HG02884 (cell line): ENCODE results near the gene WWTR1.

Source experiments
- ATAC-seq: cut with Tn5 transposase; IDR thresholded peaks from one replicate; pipeline ENCODE4 v1.9.1; 2021; ENCODE audit warnings: mild to moderate bottlenecking, moderate library complexity; ENCODE audit not compliant: unreplicated experiment

Gene WWTR1

DNA sequence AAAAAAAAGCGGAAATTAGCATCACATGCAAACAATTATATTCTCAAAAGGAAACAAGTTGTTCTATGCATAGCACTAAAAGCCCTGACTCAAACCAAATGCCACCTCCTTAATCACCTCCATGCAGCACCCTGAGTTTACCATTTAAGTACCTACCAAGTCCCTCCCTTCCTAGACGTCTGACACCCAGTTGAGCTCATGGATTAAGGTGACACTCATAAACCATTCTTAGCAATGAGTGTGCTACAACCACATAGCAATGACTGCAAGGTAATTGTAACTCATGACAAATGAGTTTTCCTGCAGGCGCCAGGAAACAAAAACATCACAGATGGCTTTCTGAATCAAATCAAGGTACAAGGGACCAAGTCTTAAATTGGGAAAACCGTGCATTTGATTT, 32.0 kb downstream of the WWTR1 start:
- no peak for ATAC-seq

DNA sequence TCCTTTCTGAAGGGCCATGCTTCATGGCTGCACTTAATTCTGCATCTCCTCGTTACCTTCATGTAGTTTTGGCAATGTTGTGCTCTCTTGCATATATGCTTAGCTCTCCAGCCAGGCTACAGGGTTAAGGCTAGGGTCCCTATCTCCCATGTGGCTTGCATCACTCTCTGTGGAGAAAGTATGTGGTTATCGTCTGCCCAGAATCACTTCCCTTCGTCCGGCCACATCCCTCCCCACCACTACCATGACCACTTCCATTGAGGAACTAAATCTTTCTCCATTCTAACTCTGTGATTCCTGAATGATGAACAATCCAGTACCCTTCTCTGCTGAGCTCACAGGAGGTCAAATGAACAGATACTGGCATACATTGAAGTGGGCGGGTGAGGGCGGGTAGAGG, 34.0 kb downstream of the WWTR1 start:
- ATAC-seq, result no peak

DNA sequence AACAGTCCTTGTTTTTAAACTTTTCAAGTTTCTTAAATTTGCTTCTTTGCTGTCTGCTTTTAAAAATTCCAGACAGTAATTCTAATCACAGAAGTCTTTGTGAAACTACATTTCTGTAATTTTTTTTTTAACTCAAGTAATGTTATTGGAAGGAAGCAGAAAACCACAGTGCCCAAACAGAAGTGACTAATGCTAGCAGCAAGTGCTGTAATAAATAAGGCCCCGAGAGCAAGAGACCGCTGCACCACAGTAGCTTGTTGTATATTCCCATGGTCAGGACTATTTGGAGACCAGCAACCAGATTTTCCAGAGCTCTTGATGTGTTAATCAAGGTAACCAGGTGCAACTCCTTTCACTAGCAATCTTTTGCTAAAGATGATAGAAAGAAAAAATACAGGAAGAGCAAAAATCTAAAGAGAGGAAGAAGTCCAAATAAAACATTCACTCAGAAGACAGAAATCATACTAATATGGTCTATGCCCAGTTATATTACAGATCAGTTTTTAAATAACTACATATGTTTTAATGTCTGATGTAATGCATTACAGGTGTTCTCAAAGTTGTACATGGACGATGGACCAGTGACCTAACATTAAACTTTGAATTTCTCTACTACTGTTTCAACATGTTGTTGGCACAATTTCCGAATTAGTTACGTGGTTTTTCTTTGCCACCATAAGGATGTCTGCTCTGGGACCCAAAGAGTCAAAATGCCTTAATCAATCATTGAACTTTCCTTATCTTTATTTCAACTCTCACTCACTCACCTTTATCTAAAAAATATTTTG, 36.4 kb downstream of the WWTR1 start:
- ATAC-seq, result peak; percentile 65

DNA sequence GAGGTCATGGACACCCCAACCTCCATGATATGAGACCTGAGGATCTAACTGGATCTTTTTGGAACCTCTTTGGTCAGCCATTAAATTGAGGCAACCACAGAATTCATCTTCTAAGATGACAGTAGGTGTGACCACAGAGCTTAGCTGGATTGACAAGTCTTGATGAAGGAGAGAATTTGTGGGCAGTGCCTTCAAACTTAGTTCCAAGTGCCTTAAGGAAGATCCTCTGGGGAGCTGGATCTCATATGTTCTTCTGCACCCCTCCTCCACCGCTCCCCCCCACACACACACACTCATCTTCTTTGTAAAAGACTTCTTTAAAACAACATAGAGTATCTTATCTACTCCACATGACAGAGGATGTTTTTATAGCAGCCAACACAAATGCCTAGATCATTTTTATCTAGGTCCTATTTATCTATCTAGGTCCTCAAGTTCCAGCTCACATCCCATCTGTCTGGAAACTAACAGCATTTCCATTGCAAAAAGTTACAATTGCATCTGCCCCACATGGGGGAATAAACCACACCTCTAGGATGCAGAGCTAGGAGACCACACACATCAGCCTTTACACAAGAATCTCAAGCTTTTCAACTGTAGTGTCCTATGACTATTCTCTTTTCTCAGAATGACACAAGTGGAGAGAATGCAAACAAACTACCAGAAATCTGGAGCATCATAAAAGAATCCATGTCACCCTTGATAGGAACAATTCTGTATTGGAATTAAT, 37.4 kb downstream of the WWTR1 start:
- peak; percentile 63 for ATAC-seq

DNA sequence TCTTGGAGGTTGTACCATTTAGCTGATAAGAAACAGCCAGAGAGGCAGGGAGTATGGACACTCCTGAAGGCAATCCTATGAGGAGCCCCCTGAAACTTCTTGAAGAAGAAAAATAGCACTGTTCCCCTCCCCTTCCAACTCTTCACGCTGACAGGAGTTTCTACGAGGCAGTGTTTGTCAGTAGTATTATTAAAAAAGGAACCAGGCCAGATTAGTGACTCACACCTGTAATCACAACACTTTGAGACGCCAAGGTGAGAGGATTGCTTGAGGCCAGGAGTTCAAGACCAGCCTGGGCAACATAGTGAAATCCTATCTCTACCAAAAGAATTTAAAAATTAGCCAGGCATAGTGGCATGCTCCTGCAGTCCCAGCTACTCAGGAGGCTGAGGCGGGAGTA, 38.7 kb downstream of the WWTR1 start:
- ATAC-seq, result no peak

DNA sequence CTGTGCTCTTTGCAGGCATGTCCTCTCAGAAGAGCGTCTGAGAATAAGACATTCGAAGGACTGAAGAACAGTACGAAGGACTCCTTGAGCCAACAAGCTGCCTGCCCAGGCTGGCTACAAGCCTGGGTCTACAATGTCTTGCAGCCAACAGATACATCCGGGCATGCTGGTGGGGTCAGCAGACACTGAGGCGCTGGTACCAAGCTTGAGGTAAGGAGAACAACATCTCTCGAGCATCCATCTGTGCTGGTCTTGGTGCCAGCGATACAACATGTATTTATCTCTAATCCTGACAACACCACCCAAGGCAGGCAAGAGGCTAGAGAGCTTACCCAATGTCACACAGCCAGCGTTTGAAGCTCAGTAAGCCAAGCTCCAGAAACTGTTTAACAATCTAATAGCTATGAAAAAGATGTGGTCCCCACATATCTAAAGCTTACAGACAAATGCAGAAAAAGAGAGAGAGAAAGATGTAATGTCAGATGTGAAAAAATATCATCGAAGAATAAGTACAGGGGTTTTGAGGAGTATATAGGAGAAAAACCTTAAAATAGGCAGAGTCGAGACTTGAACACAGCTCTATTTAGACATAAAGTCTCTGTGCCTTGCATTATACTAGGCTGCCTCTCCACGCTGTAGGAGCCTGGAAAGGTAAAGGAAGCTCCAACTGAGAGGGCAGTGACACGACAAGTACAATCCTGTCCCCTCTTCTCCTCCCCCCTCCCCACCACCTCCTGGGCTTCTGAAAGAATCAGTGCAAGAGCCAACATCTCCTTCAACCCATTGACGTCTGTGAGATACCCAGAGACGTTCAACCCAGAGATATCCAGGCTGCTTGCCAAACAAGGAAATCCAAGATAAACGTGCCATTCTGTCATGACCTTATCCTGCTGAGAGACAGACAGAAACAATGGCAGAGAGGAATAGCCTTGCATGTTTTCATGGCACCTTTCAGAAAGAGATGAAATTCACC, 39.4 kb downstream of the WWTR1 start:
- ATAC-seq, result no peak

DNA sequence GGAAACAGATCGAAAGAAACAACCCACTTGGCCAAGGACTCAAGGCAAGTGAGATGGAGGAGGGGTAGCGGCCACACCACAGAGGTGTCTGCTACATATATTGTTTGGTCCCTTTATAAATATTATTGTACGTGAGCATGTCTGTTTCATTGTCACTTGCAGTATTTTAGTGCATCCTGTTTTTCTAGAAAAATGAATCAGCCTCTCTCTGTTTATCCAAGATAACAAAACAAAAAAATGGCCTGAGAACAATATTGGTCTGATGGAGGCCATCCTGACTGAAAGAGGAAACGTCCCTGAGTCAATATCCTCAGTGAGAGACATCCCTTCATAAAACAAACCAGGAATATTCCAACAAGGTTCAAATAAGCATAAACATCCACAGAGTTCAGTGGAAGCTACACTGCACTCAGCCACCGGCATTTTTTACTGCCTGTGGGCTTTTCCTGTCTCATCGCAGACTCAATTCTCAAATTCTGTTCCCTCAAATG, 42.0 kb downstream of the WWTR1 start:
- no peak for ATAC-seq

DNA sequence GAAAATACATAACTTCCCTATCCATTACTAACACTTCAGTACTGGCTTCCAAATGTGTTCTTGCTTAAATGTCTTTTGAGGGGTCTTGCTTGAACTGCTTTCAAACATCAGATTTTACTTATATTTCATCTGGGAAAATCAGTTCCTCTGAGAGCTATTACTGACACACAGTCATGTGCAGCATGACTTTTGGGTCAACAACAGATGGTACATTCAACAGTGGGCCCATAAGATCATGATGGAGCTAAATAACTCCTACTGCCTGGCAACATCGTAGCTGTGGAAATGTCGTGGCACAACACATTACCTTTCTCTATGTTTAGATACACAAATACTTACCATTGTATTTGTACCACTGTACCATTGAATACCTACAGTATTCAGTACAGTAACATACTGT, 43.8 kb downstream of the WWTR1 start:
- no peak for ATAC-seq

DNA sequence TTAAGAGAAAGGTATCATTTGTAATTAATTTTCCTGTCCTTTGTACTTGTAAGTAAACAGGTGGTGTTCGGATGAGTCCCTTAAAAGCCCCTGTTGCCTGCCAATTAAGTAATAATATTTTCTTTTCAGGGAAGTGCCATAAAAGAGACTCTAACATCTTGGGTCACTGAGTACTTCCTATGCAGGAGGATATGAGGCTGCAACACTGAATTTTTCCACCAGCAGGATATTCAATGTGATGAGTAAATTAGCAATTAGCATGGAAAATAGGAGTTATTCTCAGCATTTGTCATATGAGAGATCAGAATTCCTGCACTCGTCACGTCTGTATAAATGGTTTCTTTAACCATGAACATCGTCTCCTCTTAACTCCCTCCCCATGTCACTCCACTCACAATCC, 45.4 kb downstream of the WWTR1 start:
- no peak for ATAC-seq

DNA sequence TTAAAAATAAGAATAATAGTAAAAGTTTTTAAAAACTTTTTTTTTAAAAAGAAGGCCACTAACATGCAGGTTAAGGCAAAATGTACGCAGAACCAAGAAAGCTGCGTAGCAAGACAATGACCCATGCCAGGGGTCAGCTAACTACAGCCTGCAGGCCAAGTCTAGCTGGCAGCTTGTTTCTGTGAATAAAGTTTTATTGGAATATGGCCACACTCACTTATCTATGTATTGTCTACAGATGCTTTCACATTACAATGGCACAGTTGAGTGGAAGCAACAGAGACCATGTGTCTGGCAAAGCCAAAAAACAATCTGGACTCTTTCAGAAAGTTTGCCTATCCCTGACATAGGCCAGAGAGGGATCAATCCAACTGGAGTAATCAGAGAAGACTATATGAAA, 46.7 kb downstream of the WWTR1 start:
- ATAC-seq, result no peak

DNA sequence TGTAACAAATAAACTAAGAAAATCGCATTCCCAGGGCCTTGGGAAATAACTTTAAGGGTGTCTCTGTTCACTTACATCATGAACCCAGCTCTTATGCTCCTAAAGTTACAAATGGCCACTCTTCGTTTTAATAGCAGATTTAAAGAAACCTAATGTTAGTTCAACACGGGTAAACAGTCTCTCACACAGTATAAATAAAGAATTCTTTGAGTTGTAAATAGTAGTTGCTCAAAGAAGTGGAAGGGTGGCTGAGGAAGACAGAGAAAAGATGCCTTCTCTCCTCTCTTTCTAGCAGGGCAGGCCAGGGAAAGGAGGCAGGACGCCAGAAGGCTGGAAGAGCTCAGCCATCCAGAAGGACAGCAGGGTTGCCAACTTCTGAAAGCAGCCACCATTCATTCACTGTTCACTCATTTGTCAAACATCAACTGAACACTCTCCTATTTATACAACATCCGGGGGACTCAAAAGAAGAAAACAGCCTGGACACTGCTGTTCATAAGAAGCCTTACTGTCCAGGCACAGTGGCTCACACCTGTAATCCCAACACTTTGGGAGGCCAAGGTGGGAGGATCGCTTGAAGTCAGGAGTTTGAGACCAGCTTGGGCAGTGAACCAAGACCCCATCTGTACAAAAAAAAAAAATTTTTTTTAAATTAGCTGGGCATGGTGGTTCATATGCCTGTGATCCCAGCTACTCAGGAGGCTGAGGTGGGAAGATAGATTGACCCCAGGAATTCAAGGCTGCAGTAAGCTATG, 47.3 kb downstream of the WWTR1 start:
- ATAC-seq, result no peak

DNA sequence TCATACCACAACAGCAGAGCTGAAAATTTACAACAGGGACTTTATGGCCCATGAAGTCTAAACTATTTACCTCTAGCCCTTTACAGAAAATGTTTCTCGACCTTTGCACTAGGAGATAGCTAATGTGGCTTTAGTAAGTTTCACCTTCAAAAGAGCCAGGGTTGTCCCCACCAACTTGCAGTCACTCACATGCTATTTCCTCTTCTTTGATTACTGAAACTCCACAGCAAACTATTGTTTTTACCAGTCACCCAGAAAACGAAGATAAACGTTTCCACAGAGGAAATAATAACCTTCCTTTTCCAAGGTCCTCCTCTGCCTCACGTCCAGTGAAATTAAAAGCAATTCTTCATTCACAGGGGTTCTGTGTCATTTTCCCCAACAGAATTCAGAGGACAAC, 48.2 kb downstream of the WWTR1 start:
- peak; percentile 71 for ATAC-seq

DNA sequence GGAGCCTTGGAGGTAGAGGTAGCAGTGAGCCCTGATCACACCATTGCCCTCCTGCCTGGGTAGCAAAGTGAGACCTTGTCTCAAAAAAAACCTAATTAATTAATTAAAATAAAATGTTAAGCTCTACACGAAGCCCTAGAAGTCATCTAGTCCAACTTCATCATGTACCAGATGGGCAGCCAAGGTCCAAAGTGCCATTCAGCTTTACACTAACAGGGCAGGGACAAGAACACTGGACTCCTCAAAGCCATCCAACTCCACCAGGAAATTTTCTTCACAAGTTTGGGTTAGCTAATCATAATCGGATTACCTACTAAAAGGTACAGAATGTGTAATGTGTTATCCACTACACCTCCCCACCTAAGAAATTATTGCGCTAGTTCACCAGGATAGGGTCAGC, 48.8 kb downstream of the WWTR1 start:
- ATAC-seq, result no peak

DNA sequence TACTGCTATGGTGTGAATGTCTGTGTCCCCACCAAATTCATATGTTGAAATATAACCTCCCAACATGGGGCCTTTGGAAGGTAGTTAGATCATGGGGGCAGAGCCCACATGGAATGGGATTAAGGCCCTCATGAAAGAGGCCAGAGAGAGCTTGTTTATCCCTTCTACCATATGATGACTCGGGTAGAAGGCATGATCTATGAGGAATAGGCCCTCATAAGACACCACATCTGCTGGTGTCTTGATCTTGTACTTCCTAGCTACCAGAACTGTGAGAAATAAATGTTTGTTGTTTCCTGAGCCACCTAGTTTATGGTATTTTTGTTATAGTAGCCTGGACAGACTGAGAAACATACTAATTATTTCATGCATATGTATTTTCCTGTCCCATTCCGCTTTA, 51.9 kb downstream of the WWTR1 start:
- no peak for ATAC-seq

DNA sequence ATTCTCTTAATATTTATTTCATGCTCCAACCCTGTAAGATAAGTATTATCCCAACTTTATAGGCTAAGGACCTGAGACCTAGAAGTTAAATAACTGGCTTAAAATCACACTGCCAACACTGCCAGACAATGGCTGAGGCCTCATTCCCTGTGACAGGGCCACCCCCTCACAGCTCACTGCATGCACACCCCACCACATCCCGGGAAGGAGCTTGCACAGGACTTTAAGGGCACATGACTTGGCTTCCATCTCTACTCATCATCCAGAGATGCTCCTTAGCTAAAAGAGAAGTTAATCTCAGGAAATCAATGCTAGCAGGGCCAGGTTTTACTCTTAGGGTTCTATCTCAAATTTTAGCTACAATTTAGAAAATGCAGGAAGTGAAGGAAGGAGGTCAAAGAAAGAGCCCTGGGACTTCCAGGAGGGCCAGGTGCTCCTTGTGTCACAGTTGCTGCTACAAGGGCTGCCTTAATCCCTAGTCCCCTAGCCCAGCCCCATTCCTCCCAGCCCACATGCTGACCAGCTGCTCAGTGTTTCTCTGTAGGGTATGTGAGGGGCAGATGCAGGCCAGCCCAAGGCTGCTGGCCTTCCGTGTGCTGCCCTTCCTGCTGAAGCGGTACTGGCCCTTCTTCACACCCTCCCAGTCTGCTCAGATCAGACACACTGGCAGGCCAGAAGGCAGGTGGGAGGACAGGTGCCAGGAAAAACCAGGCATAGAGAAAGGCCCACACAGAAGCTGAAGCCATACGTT, 53.5 kb downstream of the WWTR1 start:
- no peak for ATAC-seq

DNA sequence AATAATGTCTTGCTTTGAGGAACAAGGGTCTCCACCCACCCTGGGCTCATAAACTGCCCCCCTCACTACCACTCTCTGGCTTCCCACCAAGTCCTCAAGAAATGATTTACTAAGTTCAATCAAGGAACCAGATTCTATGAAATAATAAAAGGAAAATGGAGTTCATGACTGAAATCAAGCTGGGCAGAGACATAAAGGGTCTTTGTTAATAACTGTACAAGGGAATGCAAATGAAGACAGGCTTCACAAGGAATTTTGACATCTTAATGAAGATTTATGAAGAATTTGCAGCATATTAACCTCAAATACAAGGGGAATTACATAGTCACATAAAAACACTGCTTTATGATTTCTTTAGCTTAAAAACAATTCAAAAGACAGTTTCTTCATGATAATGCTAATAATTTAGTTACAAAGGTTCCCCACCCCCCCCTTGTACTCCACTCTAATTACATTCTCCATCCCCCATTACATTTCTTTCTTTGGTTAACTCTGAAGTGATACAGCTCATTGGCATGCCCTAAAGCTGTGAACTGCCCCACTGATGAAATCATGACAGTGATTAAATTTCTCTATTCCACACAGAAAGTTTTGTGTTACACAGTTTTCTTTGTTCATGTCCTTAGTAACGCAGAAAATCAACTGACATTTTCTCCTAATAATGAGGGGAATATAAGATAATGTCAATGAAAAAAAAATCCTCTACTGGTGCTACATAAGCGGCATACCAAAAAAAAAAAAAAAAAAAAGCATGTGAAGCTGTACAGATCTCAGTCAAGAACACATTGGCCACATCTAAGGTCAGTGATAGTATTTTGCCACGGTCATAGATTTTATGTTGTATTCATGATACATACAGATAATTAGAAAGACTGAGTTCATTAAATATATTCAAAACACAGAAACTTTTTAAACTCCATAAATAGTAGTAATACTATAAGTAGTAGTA, 54.4 kb downstream of the WWTR1 start:
- no peak for ATAC-seq

DNA sequence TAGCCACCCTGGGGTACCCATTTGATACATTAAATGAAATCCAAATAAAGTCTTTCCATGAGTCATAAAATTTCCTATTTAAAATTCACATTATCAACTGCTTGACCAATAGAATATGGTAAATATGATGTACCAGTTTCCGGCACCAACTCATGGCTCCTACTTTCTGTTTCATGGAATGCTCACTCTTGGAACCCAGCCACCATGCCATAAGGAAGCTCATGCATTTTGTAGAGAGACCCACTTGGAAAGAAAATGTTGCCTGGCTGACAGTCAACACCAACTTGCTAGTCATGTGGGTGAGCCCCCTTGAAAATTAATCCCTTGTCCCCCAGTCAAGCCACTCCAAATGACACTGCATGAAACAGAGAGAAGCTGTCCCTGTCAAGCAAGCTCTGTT, 57.2 kb downstream of the WWTR1 start:
- no peak for ATAC-seq

DNA sequence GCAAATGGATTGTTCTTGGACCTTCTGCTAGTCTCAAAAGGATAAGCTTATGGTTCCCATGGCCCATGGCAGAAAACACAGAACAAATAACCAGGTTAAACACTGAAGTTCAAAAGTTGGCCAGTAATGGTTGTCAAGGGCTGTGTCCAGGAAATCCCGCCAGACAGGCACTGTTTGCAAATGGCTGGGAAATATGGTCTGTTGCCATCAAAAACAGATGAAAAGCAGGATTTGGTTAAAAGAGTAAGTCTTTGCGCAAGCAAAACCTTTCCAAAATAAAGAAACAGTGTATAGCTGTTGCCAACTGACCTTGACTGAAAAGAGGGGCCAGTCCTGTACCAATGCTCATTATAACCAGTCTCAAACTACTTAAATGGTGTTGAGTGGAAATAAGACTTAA, 58.6 kb downstream of the WWTR1 start:
- ATAC-seq, result no peak
